ENCODE data around the gene SNX25.
"Not testable (repeated sequence)": the region's sequence is repeated elsewhere in the genome, so short reads cannot be mapped to it uniquely, and the experiment has no call there.

Gene SNX25

GRCh38 chr4:185205073-185205472 is 4.3 kb upstream of the SNX25 start:
- not testable (repeated sequence) for H3K4me3 ChIP-seq (ENCODE audit: insufficient read depth, low read depth, low read length); H3K27ac ChIP-seq (ENCODE audit: insufficient read depth, low read depth, low read length, poor library complexity, severe bottlenecking); H3K9me3 ChIP-seq (ENCODE audit: control insufficient read depth, low read length); H3K27me3 ChIP-seq (ENCODE audit: control insufficient read depth, insufficient read depth, low read length, poor library complexity, severe bottlenecking); H3K36me3 ChIP-seq (ENCODE audit: control insufficient read depth, insufficient read depth, low read length)
- peaks cover 17% of the 10 kb centered on the region for H3K4me1 ChIP-seq (ENCODE audit: control insufficient read depth, insufficient read depth, low read length)
- 93 to 95% methylated on average over 13 of the region's 13 CpGs for WGBS, 2 experiments

GRCh38 chr4:185205697-185206342 is 3.6 kb upstream of the SNX25 start:
- H3K4me3 ChIP-seq (ENCODE audit: insufficient read depth, low read depth, low read length): no peak overlapping the region
- H3K9me3 ChIP-seq (ENCODE audit: control insufficient read depth, low read length): no peaks in the 10 kb centered on the region
- 92 to 93% methylated on average over 8 of the region's 8 CpGs for WGBS, 2 experiments
- H3K27me3 ChIP-seq (ENCODE audit: control insufficient read depth, insufficient read depth, low read length, poor library complexity, severe bottlenecking): peaks cover 8% of the 10 kb centered on the region
- peaks cover 17% of the 10 kb centered on the region for H3K4me1 ChIP-seq (ENCODE audit: control insufficient read depth, insufficient read depth, low read length)
- no peak overlapping the region for H3K27ac ChIP-seq (ENCODE audit: insufficient read depth, low read depth, low read length, poor library complexity, severe bottlenecking)
- no peaks in the 10 kb centered on the region for H3K36me3 ChIP-seq (ENCODE audit: control insufficient read depth, insufficient read depth, low read length)

- peaks cover 14% of the 10 kb centered on the region for H3K4me1 ChIP-seq (ENCODE audit: control insufficient read depth, insufficient read depth, low read length)
- WGBS, 2 experiments: 95 to 98% methylated on average over 5 of the region's 5 CpGs
Measured at GRCh38 chr4:185207466-185207865, 1.9 kb upstream of the SNX25 start.

GRCh38 chr4:185209852-185210101 is 379 bp downstream of the SNX25 start:
- H3K4me1 ChIP-seq (ENCODE audit: control insufficient read depth, insufficient read depth, low read length): peaks cover 11% of the 10 kb centered on the region
- H3K27me3 ChIP-seq (ENCODE audit: control insufficient read depth, insufficient read depth, low read length, poor library complexity, severe bottlenecking); H3K36me3 ChIP-seq (ENCODE audit: control insufficient read depth, insufficient read depth, low read length); H3K9me3 ChIP-seq (ENCODE audit: control insufficient read depth, low read length); H3K27ac ChIP-seq (ENCODE audit: insufficient read depth, low read depth, low read length, poor library complexity, severe bottlenecking): not testable (repeated sequence)
- 0 to 1% methylated on average over 39 of the region's 39 CpGs for WGBS, 2 experiments
- peak overlapping the region; percentile 72 for H3K4me3 ChIP-seq (ENCODE audit: insufficient read depth, low read depth, low read length)

More at GRCh38 chr4:185207466-185207865, 1.9 kb upstream of the SNX25 start:
- Histone ChIP-seq H3K4me3 (ENCODE audit: insufficient read depth, low read depth, low read length) (no peak overlapping the region), H3K27me3 (ENCODE audit: control insufficient read depth, insufficient read depth, low read length, poor library complexity, severe bottlenecking) (peaks cover 8% of the 10 kb centered on the region), H3K27ac (ENCODE audit: insufficient read depth, low read depth, low read length, poor library complexity, severe bottlenecking) (no peak overlapping the region), H3K9me3 (ENCODE audit: control insufficient read depth, low read length) (no peaks in the 10 kb centered on the region), H3K36me3 (ENCODE audit: control insufficient read depth, insufficient read depth, low read length) (no peaks in the 10 kb centered on the region)

- peak overlapping the region; percentile 72 for H3K4me3 ChIP-seq (ENCODE audit: insufficient read depth, low read depth, low read length)
- no peak overlapping the region for H3K27ac ChIP-seq (ENCODE audit: insufficient read depth, low read depth, low read length, poor library complexity, severe bottlenecking)
- no peaks in the 10 kb centered on the region for H3K9me3 ChIP-seq (ENCODE audit: control insufficient read depth, low read length)
- 0 to 1% methylated on average over 83 to 84 of the region's 84 CpGs for WGBS, 2 experiments
- H3K27me3 ChIP-seq (ENCODE audit: control insufficient read depth, insufficient read depth, low read length, poor library complexity, severe bottlenecking): peaks cover 4% of the 10 kb centered on the region
- no peaks in the 10 kb centered on the region for H3K36me3 ChIP-seq (ENCODE audit: control insufficient read depth, insufficient read depth, low read length)
- peaks cover 11% of the 10 kb centered on the region for H3K4me1 ChIP-seq (ENCODE audit: control insufficient read depth, insufficient read depth, low read length)
Measured at GRCh38 chr4:185210102-185210981, 944 bp downstream of the SNX25 start.

GRCh38 chr4:185211035-185211434 is 1.6 kb downstream of the SNX25 start:
- H3K27ac ChIP-seq (ENCODE audit: insufficient read depth, low read depth, low read length, poor library complexity, severe bottlenecking): no peak overlapping the region
- H3K4me3 ChIP-seq (ENCODE audit: insufficient read depth, low read depth, low read length): peak overlapping the region; percentile 72

GRCh38 chr4:185211641-185212040 is 2.2 kb downstream of the SNX25 start:
- H3K9me3 ChIP-seq (ENCODE audit: control insufficient read depth, low read length): no peaks in the 10 kb centered on the region
- H3K36me3 ChIP-seq (ENCODE audit: control insufficient read depth, insufficient read depth, low read length): no peaks in the 10 kb centered on the region
- peak overlapping the region; percentile 72 for H3K4me3 ChIP-seq (ENCODE audit: insufficient read depth, low read depth, low read length)
- no peak overlapping the region for H3K27ac ChIP-seq (ENCODE audit: insufficient read depth, low read depth, low read length, poor library complexity, severe bottlenecking)
- WGBS, 2 experiments: 28 to 34% methylated on average over 2 of the region's 2 CpGs
- peaks cover 11% of the 10 kb centered on the region for H3K4me1 ChIP-seq (ENCODE audit: control insufficient read depth, insufficient read depth, low read length)
- peaks cover 4% of the 10 kb centered on the region for H3K27me3 ChIP-seq (ENCODE audit: control insufficient read depth, insufficient read depth, low read length, poor library complexity, severe bottlenecking)

More at GRCh38 chr4:185211035-185211434, 1.6 kb downstream of the SNX25 start:
- no peaks in the 10 kb centered on the region for H3K36me3 ChIP-seq (ENCODE audit: control insufficient read depth, insufficient read depth, low read length)
- H3K9me3 ChIP-seq (ENCODE audit: control insufficient read depth, low read length): no peaks in the 10 kb centered on the region
- peaks cover 11% of the 10 kb centered on the region for H3K4me1 ChIP-seq (ENCODE audit: control insufficient read depth, insufficient read depth, low read length)
- 42 to 55% methylated on average over 3 to 5 of the region's 5 CpGs for WGBS, 2 experiments
- H3K27me3 ChIP-seq (ENCODE audit: control insufficient read depth, insufficient read depth, low read length, poor library complexity, severe bottlenecking): peaks cover 4% of the 10 kb centered on the region

- no peaks in the 10 kb centered on the region for H3K9me3 ChIP-seq (ENCODE audit: control insufficient read depth, low read length)
- H3K4me3 ChIP-seq (ENCODE audit: insufficient read depth, low read depth, low read length): no peak overlapping the region
- H3K27me3 ChIP-seq (ENCODE audit: control insufficient read depth, insufficient read depth, low read length, poor library complexity, severe bottlenecking): peaks cover 4% of the 10 kb centered on the region
- H3K27ac ChIP-seq (ENCODE audit: insufficient read depth, low read depth, low read length, poor library complexity, severe bottlenecking): no peak overlapping the region
- H3K4me1 ChIP-seq (ENCODE audit: control insufficient read depth, insufficient read depth, low read length): peaks cover 11% of the 10 kb centered on the region
- 92 to 93% methylated on average over 4 of the region's 4 CpGs for WGBS, 2 experiments
- H3K36me3 ChIP-seq (ENCODE audit: control insufficient read depth, insufficient read depth, low read length): no peaks in the 10 kb centered on the region
Measured at GRCh38 chr4:185212581-185212980, 3.2 kb downstream of the SNX25 start.

GRCh38 chr4:185213877-185214276 is 4.5 kb downstream of the SNX25 start:
- H3K27ac ChIP-seq (ENCODE audit: insufficient read depth, low read depth, low read length, poor library complexity, severe bottlenecking): no peak overlapping the region
- H3K4me3 ChIP-seq (ENCODE audit: insufficient read depth, low read depth, low read length): no peak overlapping the region
- H3K27me3 ChIP-seq (ENCODE audit: control insufficient read depth, insufficient read depth, low read length, poor library complexity, severe bottlenecking): peaks cover 1% of the 10 kb centered on the region
- WGBS, 2 experiments: 66 to 84% methylated on average over 3 to 4 of the region's 4 CpGs
- peaks cover 8% of the 10 kb centered on the region for H3K4me1 ChIP-seq (ENCODE audit: control insufficient read depth, insufficient read depth, low read length)
- H3K36me3 ChIP-seq (ENCODE audit: control insufficient read depth, insufficient read depth, low read length): no peaks in the 10 kb centered on the region
- no peaks in the 10 kb centered on the region for H3K9me3 ChIP-seq (ENCODE audit: control insufficient read depth, low read length)

GRCh38 chr4:185215261-185215660 is 5.9 kb downstream of the SNX25 start:
- Histone ChIP-seq H3K4me1 (ENCODE audit: control insufficient read depth, insufficient read depth, low read length) (peaks cover 5% of the 10 kb centered on the region), H3K27ac (ENCODE audit: insufficient read depth, low read depth, low read length, poor library complexity, severe bottlenecking) (no peak overlapping the region), H3K36me3 (ENCODE audit: control insufficient read depth, insufficient read depth, low read length) (no peaks in the 10 kb centered on the region), H3K27me3 (ENCODE audit: control insufficient read depth, insufficient read depth, low read length, poor library complexity, severe bottlenecking) (no peaks in the 10 kb centered on the region), H3K9me3 (ENCODE audit: control insufficient read depth, low read length) (no peaks in the 10 kb centered on the region), H3K4me3 (ENCODE audit: insufficient read depth, low read depth, low read length) (no peak overlapping the region)
- WGBS, 2 experiments: 95 to 100% methylated on average over 1 to 2 of the region's 2 CpGs
